ENCODE results near the gene KCNJ4.

Gene KCNJ4

GRCh38 chr22:38444783-38445182, 10.2 kb downstream of the KCNJ4 start:
- H3K9me3 ChIP-seq, result no peaks in the 10 kb centered on the region
- H3K4me3 ChIP-seq, result no peak overlapping the region
- intact Hi-C loops (cut with DNase I; ENCODE audit: low total_unique reads), result no loop called here
- no peak overlapping the region for H3K27ac ChIP-seq
- H3K4me1 ChIP-seq, result no peaks in the 10 kb centered on the region
- peaks cover 0 to 71% of the 10 kb centered on the region in 2 donors for H3K27me3 ChIP-seq
- no peaks in the 10 kb centered on the region for H3K36me3 ChIP-seq
- TF ChIP-seq CTCF (IDR thresholded peaks at IDR 0.05), result no peak
- DNase-seq, result no peak

- H3K27me3 ChIP-seq, result peaks cover 0 to 67% of the 10 kb centered on the region in 2 donors
- H3K4me1 ChIP-seq, result no peaks in the 10 kb centered on the region
- no peaks in the 10 kb centered on the region for H3K9me3 ChIP-seq
- H3K4me3 ChIP-seq, result no peak overlapping the region
- no peak for DNase-seq
- intact Hi-C loops (cut with DNase I; ENCODE audit: low total_unique reads), result no loop called here
- TF ChIP-seq CTCF (IDR thresholded peaks at IDR 0.05), result no peak
- H3K27ac ChIP-seq, result no peak overlapping the region
- H3K36me3 ChIP-seq, result no peaks in the 10 kb centered on the region
Observed at GRCh38 chr22:38443628-38444521, 11.1 kb downstream of the KCNJ4 start.

GRCh38 chr22:38442967-38443627, 11.9 kb downstream of the KCNJ4 start:
- Histone ChIP-seq H3K4me3 (no peak overlapping the region), H3K27ac (no peak overlapping the region), H3K4me1 (no peaks in the 10 kb centered on the region), H3K36me3 (no peaks in the 10 kb centered on the region), H3K9me3 (no peaks in the 10 kb centered on the region), H3K27me3 (peaks cover 0 to 61% of the 10 kb centered on the region in 2 donors)
- intact Hi-C loops (cut with DNase I; ENCODE audit: low total_unique reads), result no loop called here
- DNase-seq, result no peak
- no peak for TF ChIP-seq CTCF (IDR thresholded peaks at IDR 0.05)

GRCh38 chr22:38441620-38442287, 13.2 kb downstream of the KCNJ4 start:
- Histone ChIP-seq H3K9me3 (no peaks in the 10 kb centered on the region), H3K4me3 (no peak overlapping the region), H3K4me1 (no peaks in the 10 kb centered on the region), H3K27ac (no peak overlapping the region), H3K36me3 (no peaks in the 10 kb centered on the region), H3K27me3 (peaks cover 0 to 59% of the 10 kb centered on the region in 2 donors)
- no peak for TF ChIP-seq CTCF (IDR thresholded peaks at IDR 0.05)
- DNase-seq, result no peak
- intact Hi-C loops (cut with DNase I; ENCODE audit: low total_unique reads), result no loop called here

GRCh38 chr22:38440747-38441350, 14.2 kb downstream of the KCNJ4 start:
- Histone ChIP-seq H3K4me1 (no peaks in the 10 kb centered on the region), H3K27ac (no peak overlapping the region), H3K4me3 (no peak overlapping the region), H3K36me3 (no peaks in the 10 kb centered on the region), H3K27me3 (peaks cover 0 to 54% of the 10 kb centered on the region in 2 donors), H3K9me3 (no peaks in the 10 kb centered on the region)
- no peak for TF ChIP-seq CTCF (IDR thresholded peaks at IDR 0.05)
- no peak for DNase-seq
- intact Hi-C loops (cut with DNase I; ENCODE audit: low total_unique reads), result no loop called here
